ENCODE data around the gene UQCRFS1.

Gene UQCRFS1

GRCh38 chr19:29172302-29172701 lies 40.6 kb downstream of the UQCRFS1 start:
- no peak for FAIRE-seq
- DNase-seq (ENCODE audit: extremely low spot score, insufficient read length, low read depth) = no peak

- no peak for FAIRE-seq
- no peak for DNase-seq (ENCODE audit: extremely low spot score, insufficient read length, low read depth)
These were observed 41.4 kb downstream of the UQCRFS1 start for GRCh38 chr19:29171525-29171924.

DNA sequence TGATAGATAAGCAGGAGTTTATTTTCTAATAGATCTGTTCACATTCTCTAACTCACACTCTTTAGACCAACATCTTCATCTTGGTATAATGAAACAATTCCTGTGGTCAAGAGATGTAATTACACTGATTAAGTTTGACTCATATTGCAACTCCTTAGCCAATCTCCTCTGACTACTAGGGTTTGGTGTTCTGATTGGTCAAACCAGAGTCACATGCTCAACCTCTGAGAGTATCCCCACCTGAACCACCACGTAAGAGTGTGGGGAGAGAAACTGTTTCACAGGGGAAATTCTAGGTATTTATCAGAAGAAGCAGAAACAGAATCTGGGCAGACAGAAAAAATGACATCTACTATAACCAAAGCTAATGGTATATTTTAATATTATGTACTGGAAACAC lies 42.4 kb downstream of the UQCRFS1 start:
- no peak for DNase-seq (ENCODE audit: extremely low spot score, insufficient read length, low read depth)
- no peak for FAIRE-seq

DNA sequence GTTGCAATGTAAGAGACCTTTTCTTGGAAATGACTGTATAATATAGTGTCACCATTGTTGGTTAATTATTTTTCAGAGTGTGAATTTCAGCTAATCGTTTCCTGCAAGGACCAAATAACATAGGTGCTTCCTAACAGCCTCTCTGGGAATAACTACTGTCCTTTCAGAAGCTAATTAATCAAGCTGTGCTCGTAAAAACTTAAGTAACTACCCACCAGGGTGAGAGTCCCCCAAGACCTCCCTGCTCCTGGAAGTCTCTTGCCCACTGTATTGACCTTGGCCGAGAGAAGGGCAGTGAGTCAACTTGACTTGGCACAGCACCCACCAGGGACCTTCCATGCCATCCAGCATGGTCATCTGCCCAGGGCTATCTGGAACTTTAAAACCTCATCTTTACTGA lies 50.3 kb downstream of the UQCRFS1 start:
- FAIRE-seq = no peak

DNA sequence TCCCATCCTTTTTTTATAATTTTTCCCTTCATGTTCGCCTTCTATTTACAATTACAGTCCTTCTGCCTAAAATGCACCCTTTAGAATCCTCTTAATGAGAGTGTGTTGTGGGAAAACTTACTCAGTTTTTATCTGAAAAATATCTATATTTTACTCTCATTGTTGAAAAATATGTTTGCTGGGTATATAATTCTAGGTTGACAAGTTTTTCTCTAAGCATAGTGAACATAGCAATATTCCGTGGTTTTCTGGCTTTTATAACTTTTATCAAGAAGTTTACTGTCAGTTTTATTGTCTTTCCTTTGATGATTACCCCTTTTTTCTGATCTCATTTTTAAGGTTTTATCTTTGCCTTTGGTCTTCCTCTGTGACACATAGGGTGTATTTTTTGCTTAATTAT lies 57.3 kb downstream of the UQCRFS1 start:
- FAIRE-seq (no peak), DNase-seq (ENCODE audit: extremely low spot score, insufficient read length, low read depth) (no peak)

More for the DNA sequence above, 50.3 kb downstream of the UQCRFS1 start:
- DNase-seq (ENCODE audit: extremely low spot score, insufficient read length, low read depth) = no peak

Measured in GM18507 (cell line).